Endothelial cell (in vitro differentiated cells): Measurements from ENCODE around the gene SUFU. TPM values are rescaled to one million over a fixed set of nuclear protein-coding genes. Genes with fewer than 3 reads are reported as not detected.

Source experiments
- DNase-seq: peaks from one replicate; pipeline ENCODE4 v3.0.0; 2021; ENCODE audit warnings: low spot score
- H3K27ac Mint-ChIP-seq: one replicate; pipeline ENCODE4 v1.8.0; 2021; ENCODE audit warnings: mixed read lengths, inconsistent platforms; ENCODE audit not compliant: unreplicated experiment
- H3K27me3 Mint-ChIP-seq: one replicate; pipeline ENCODE4 v1.8.0; 2021; ENCODE audit warnings: mild to moderate bottlenecking, moderate library complexity, mixed read lengths, inconsistent platforms; ENCODE audit not compliant: unreplicated experiment
- H3K36me3 Mint-ChIP-seq: one replicate; pipeline ENCODE4 v1.8.0; 2021; ENCODE audit warnings: mild to moderate bottlenecking, low read depth, mixed read lengths, inconsistent platforms; ENCODE audit not compliant: unreplicated experiment
- H3K4me1 Mint-ChIP-seq: one replicate; pipeline ENCODE4 v1.8.0; 2021; ENCODE audit warnings: mild to moderate bottlenecking, mixed read lengths, inconsistent platforms; ENCODE audit not compliant: unreplicated experiment
- H3K4me3 Mint-ChIP-seq: one replicate; pipeline ENCODE4 v1.8.0; 2021; ENCODE audit warnings: mild to moderate bottlenecking, mixed read lengths, inconsistent platforms; ENCODE audit not compliant: unreplicated experiment
- H3K9me3 Mint-ChIP-seq: one replicate; pipeline ENCODE4 v1.8.0; 2021; ENCODE audit warnings: mixed read lengths, inconsistent platforms; ENCODE audit not compliant: unreplicated experiment
- CTCF ChIP-seq: fragments of 200-600 bp; sonication (generic); IDR thresholded peaks from one replicate; pipeline ENCODE4 v1.5.0; 2021; ENCODE audit warnings: antibody characterized with exemption; ENCODE audit not compliant: unreplicated experiment
- total RNA-seq: library from RNA; stranded (reverse); fragmentation: NEBNext Ultra II Directional; extraction: Animal tissue kit (Norgen Biotek cat#: 25700); gene quantifications from one replicate; pipeline ENCODE4 v1.2.1, GENCODE V29; 2021; ENCODE audit not compliant: unreplicated experiment

Gene SUFU
- total RNA-seq, 1 donor from 2014 or later, result 44.4 TPM

GRCh38 chr10:102601639-102602038, 97.9 kb downstream of the SUFU start:
- no peak for DNase-seq
- TF ChIP-seq CTCF, result no peak
- H3K27ac Mint-ChIP-seq, result peak overlapping the region; percentile 100
- H3K36me3 Mint-ChIP-seq, result peaks cover 22% of the 10 kb centered on the region
- H3K4me3 Mint-ChIP-seq, result peak overlapping the region; percentile 31
- H3K9me3 Mint-ChIP-seq, result no peaks in the 10 kb centered on the region
- H3K27me3 Mint-ChIP-seq, result peaks cover 17% of the 10 kb centered on the region
- H3K4me1 Mint-ChIP-seq, result peaks cover 66% of the 10 kb centered on the region

- H3K36me3 Mint-ChIP-seq, result peaks cover 24% of the 10 kb centered on the region
- H3K27me3 Mint-ChIP-seq, result peaks cover 16% of the 10 kb centered on the region
- no peak overlapping the region for H3K4me3 Mint-ChIP-seq
- no peaks in the 10 kb centered on the region for H3K9me3 Mint-ChIP-seq
- peaks cover 59% of the 10 kb centered on the region for H3K4me1 Mint-ChIP-seq
- no peak for TF ChIP-seq CTCF
- peak overlapping the region; percentile 100 for H3K27ac Mint-ChIP-seq
- no peak for DNase-seq
These were observed 98.7 kb downstream of the SUFU start for GRCh38 chr10:102602272-102603045.

- Mint-ChIP-seq H3K4me1 (peaks cover 49% of the 10 kb centered on the region), H3K27ac (peak overlapping the region; percentile 95), H3K4me3 (peak overlapping the region; percentile 68), H3K27me3 (peaks cover 16% of the 10 kb centered on the region), H3K36me3 (peaks cover 19% of the 10 kb centered on the region), H3K9me3 (no peaks in the 10 kb centered on the region)
- no peak for DNase-seq
- no peak for TF ChIP-seq CTCF
These were observed 100.2 kb downstream of the SUFU start for GRCh38 chr10:102603946-102604345.

- TF ChIP-seq CTCF, result no peak
- H3K4me3 Mint-ChIP-seq, result peak overlapping the region; percentile 68
- peaks cover 49% of the 10 kb centered on the region for H3K4me1 Mint-ChIP-seq
- H3K27me3 Mint-ChIP-seq, result peaks cover 14% of the 10 kb centered on the region
- peaks cover 23% of the 10 kb centered on the region for H3K36me3 Mint-ChIP-seq
- peak overlapping the region; percentile 95 for H3K27ac Mint-ChIP-seq
- no peak for DNase-seq
- H3K9me3 Mint-ChIP-seq, result no peaks in the 10 kb centered on the region
These were observed 100.7 kb downstream of the SUFU start for GRCh38 chr10:102604439-102604841.

GRCh38 chr10:102605712-102606111, 101.9 kb downstream of the SUFU start:
- Mint-ChIP-seq H3K4me3 (no peak overlapping the region), H3K27me3 (peaks cover 8% of the 10 kb centered on the region)

More at GRCh38 chr10:102605712-102606111, 101.9 kb downstream of the SUFU start:
- H3K27ac Mint-ChIP-seq, result no peak overlapping the region
- peaks cover 48% of the 10 kb centered on the region for H3K4me1 Mint-ChIP-seq
- no peak for DNase-seq
- no peak for TF ChIP-seq CTCF
- peaks cover 23% of the 10 kb centered on the region for H3K36me3 Mint-ChIP-seq
- no peaks in the 10 kb centered on the region for H3K9me3 Mint-ChIP-seq
